Stomach (tissue), 4 donors: ENCODE data around the gene EIF1.

Experiments
- CTCF ChIP-seq, 7 experiments: fragments of 450-650 bp in 4 of 7; fragments of 200-600 bp in 3 of 7; sonication (generic) in 3 of 7; IDR thresholded peaks; one replicate each; pipeline ENCODE4 v1.5.1; 2016 to 2019; ENCODE audit warnings: antibody characterized with exemption in 7 of 7, control low read depth in 2 of 7, mild to moderate bottlenecking in 1 of 7
- EP300 ChIP-seq: sonication (generic); formaldehyde crosslinking; IDR thresholded peaks from one replicate; pipeline ENCODE4 v1.6.1; 2017; ENCODE audit warnings: antibody characterized with exemption
- POLR2A ChIP-seq, 4 donors: fragments of 450-650 bp; IDR thresholded peaks; one replicate each; pipeline ENCODE4 v1.6.1; 2016; ENCODE audit warnings: antibody characterized with exemption in 4 of 4, control low read depth in 2 of 4, mild to moderate bottlenecking in 1 of 4, moderate library complexity in 1 of 4
- POLR2AphosphoS5 ChIP-seq, 3 donors: sonication (generic); formaldehyde crosslinking; IDR thresholded peaks; one replicate each; pipeline ENCODE4 v1.6.1; 2016; ENCODE audit warnings: antibody characterized with exemption in 3 of 3

DNA sequence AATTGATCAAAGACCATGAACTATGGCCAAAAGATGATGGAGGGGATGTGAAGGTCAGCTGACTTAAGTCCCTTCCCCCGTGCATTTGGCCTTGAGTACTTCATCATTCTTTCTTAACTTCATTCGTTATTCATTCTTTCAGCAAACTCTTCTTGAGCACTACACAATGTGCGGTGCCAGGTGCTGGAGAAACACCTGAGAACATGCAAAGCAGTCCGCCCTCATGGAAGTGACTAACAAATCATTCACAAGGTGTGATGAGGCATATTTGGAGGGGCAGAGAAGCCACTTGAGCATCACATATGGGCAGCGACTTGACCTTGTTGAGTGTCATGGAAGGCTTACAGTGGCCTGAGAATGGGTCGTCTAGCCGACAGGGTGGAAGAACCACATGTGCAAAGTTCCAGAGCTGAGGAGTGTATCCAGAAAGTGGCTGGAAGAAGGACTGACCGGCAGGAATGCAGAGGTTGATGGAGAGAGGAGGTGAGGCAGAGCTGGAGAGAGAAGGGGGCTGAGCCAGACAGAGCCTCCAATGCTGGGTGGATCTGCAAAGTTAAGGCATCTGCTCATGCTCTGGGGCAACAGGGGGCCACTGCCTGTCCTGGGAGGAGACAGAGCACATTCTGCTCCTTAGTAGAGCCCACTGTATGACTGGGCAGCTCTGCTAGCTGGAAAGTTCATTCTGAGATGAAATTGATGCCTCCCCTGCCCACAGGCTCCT lies 25.1 kb upstream of the EIF1 start:
- TF ChIP-seq CTCF (IDR thresholded peaks at IDR 0.05) (no peak), POLR2A (IDR thresholded peaks at IDR 0.05) (no peak), POLR2AphosphoS5 (IDR thresholded peaks at IDR 0.05) (no peak), EP300 (no peak)
